Measurements from ENCODE around the gene NOTCH2.
"Not testable (repeated sequence)": the region's sequence is repeated elsewhere in the genome, so short reads cannot be mapped to it uniquely, and the experiment has no call there.

The NOTCH2 gene

DNA sequence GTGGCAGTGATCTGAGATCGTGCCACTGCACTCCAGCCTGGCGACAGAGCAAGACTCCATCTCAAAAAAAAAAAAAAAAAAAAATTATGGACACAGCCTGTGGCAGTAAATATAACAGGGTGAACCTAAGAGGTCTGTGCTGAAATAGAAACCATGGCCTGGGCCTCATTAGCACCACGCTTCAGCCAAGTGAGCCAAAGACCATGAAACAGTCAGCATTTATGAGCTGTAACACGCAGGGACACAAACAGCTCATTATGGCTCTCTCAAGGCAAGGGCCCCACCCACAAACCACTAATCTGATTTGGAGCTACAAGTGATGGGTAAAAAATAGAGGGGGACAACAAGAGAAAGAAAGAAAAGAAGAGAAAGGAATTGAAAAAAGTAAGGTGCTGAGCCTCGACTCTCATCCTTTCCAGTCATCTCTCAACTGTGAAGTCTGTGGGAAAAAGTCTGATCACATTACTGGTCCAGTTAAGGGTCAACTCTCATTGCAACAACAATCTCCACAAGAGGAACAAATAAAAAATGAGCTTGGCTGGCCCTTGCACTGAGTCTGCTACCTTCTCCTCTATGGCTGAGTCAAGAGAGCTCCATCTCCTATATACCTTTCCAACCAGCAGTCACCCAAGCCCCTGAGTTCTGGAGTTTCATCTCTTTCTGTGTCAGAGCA lies 93.7 kb downstream of the NOTCH2 start:
- not testable (repeated sequence) for DNase-seq (ENCODE audit: low read depth in 1 of 2, low spot score in 1 of 2)

- DNase-seq (ENCODE audit: low read depth in 1 of 2, low spot score in 1 of 2): no peak
Measured at GRCh38 chr1:119975006-119975405, 94.5 kb downstream of the NOTCH2 start.

DNA sequence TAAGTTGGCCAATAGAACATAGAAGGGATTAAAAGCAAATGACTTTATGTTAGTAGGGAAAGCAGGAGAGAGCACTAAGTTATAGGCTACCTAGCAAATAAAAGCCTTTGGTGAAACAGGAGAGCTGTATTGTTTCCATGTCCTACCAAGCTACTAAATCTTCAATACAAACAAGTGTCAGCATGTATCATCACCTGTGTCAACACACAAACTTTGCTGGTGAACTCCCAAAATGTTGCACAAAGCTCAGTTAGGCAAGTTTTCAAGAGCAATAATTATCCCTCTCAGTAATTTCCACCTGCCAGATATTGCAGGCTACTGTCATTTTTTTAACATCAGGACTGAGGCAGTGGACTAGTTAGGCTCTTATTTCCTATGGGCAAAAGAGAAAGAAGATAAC lies 95.4 kb downstream of the NOTCH2 start:
- no peak for DNase-seq (ENCODE audit: low read depth in 1 of 2, low spot score in 1 of 2)

GRCh38 chr1:119971710-119972570 lies 97.5 kb downstream of the NOTCH2 start:
- DNase-seq (ENCODE audit: low read depth in 1 of 2, low spot score in 1 of 2): no peak

GRCh38 chr1:119968601-119969000 lies 100.9 kb downstream of the NOTCH2 start:
- no peak for DNase-seq (ENCODE audit: low read depth in 1 of 2, low spot score in 1 of 2)

- peak; percentile 55 to 75 for DNase-seq (ENCODE audit: low read depth in 1 of 2, low spot score in 1 of 2)
Measured at GRCh38 chr1:119968068-119968492, 101.4 kb downstream of the NOTCH2 start.

DNA sequence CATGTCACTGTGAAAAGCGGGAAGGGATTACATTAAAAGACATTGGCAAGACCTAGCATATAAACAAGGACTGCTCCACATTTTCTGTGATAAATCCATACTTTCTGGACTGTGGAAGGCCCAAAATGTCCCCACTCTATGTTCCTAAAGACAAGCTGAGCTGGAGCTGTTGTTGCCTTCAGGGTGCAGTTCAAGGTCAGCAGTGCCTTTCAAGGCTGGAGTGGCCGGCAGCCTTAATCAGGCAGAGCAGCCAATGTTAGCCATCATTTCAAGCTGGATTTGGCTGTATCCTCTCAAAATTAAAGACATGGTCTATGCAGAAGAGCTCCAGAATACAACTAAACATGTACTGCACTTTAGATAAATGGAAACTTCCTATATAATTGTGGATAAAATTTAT lies 102.8 kb downstream of the NOTCH2 start:
- no peak for DNase-seq (ENCODE audit: low read depth in 1 of 2, low spot score in 1 of 2)

GRCh38 chr1:119966020-119966419 lies 103.4 kb downstream of the NOTCH2 start:
- DNase-seq (ENCODE audit: low read depth in 1 of 2, low spot score in 1 of 2): no peak

DNA sequence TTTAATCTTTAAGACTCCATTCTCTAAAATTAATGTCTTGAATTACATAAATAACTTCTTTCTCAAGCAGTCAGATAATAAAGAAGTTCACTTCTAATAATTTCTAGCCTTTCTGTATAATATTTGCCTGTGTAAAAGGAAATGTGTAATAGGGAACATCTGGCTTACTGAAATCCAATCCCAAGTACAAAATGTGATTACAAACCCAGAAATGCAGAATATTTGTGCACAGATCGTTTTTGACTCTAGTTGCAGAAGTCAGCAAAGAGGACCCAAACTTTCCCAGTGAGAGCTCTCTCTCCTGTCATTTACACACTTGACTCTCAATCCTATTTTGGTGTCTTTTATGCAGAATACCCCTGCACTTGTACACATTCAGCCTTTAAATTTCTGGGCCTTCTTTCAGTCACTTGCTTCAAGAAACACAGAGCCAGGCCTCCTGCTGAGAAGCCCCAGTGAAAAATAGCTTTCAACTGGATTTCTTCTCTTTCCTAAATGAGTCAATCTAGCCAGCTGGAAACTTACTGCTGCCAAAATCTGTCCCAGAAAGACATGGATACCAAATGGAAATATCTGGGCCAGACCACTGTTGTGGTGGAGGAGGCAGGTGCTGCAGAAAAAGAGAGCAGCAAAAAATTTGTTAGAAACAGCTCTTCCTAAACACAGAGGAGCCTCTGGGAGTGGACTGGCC lies 104.6 kb downstream of the NOTCH2 start:
- no peak for DNase-seq (ENCODE audit: low read depth in 1 of 2, low spot score in 1 of 2)

- no peak for DNase-seq (ENCODE audit: low read depth in 1 of 2, low spot score in 1 of 2)
Measured at GRCh38 chr1:119962296-119962968, 107.0 kb downstream of the NOTCH2 start.

GRCh38 chr1:119960501-119960900 lies 109.0 kb downstream of the NOTCH2 start:
- DNase-seq (ENCODE audit: low read depth in 1 of 2, low spot score in 1 of 2): no peak

- DNase-seq (ENCODE audit: low read depth in 1 of 2, low spot score in 1 of 2): no peak
Measured at GRCh38 chr1:119959268-119960220, 109.9 kb downstream of the NOTCH2 start.

- no peak for DNase-seq (ENCODE audit: low read depth in 1 of 2, low spot score in 1 of 2)
Measured at GRCh38 chr1:119958223-119958622, 111.2 kb downstream of the NOTCH2 start.

GRCh38 chr1:119956306-119956705 lies 113.2 kb downstream of the NOTCH2 start:
- DNase-seq (ENCODE audit: low read depth in 1 of 2, low spot score in 1 of 2): no peak

GRCh38 chr1:119954476-119955422 lies 114.7 kb downstream of the NOTCH2 start:
- no peak for DNase-seq (ENCODE audit: low read depth in 1 of 2, low spot score in 1 of 2)

DNA sequence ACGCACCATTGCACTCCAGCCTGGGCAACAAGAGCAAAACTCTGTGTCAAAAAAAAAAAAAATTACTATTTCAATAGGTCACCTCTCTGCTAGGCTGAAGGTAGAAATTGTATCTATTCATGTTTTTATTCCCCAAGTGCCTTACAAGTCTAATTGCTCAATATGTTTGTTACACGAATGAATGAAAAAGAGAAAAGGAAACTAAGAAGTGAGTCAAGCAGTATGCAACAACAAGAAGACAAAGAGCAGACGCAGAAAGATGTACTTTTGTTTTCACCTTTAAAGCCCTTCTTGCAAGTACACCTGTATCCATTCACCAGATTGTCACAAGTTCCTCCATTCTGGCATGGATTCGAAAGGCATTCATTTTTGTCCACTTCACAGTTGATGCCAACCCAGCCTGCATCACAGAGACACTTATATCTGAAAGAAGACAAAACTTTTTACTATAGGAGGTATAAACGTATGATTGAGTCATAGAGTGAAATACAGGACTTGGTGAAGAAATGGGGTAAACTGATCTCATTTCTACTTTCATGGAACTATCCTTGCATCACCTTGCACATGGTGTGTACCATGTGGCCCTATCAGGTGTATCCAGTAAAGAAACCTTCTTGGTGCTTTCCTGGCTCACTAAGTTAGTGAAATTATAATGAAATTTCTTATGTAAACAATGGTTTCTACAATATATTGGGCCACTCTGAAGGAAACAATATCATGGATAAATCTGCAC lies 116.0 kb downstream of the NOTCH2 start:
- DNase-seq (ENCODE audit: low read depth in 1 of 2, low spot score in 1 of 2): no peak

GRCh38 chr1:119952496-119952895 lies 117.0 kb downstream of the NOTCH2 start:
- no peak for DNase-seq (ENCODE audit: low read depth in 1 of 2, low spot score in 1 of 2)

All from activated CD4-positive, alpha-beta T cell treated with anti-CD3 and anti-CD28 coated beads, Interleukin-2, amount 50 U/mL, for 24 hours (primary cell).